Vagina (tissue), 2 donors: Measurements from ENCODE around the gene PCYT1B. TPM values are rescaled to one million over a fixed set of nuclear protein-coding genes. Genes with fewer than 3 reads are reported as not detected.
A peak's percentile ranks its signal among the peaks of the same experiment; 100 is the strongest.

ENCODE experiments used
- DNase-seq, 2 donors: peaks; one replicate each; pipeline ENCODE4 v3.0.0-alpha.2; 2017; ENCODE audit errors: extremely low spot score in 2 of 2
- H3K27ac ChIP-seq: fragments of 200-600 bp; sonication (generic); one replicate; pipeline ENCODE4 v1.5.1; 2019
- H3K27me3 ChIP-seq: fragments of 200-600 bp; sonication (generic); one replicate; pipeline ENCODE4 v1.5.1; 2019
- H3K36me3 ChIP-seq, 2 donors: fragments of 200-600 bp; sonication (generic); one replicate each; pipeline ENCODE4 v1.5.1; 2017 to 2019
- H3K4me1 ChIP-seq: fragments of 200-600 bp; sonication (generic); one replicate; pipeline ENCODE4 v1.5.1; 2019
- H3K4me3 ChIP-seq, 2 donors: fragments of 200-600 bp; sonication (generic); 1 replicate in 1 of 2; 2 replicates in 1 of 2; pipeline ENCODE4 v1.5.1; 2016 to 2019
- H3K9me3 ChIP-seq: fragments of 200-600 bp; sonication (generic); one replicate; pipeline ENCODE4 v1.5.1; 2019
- POLR2A ChIP-seq, 2 donors: fragments of 450-650 bp; IDR thresholded peaks; one replicate each; pipeline ENCODE4 v1.6.1; 2017; ENCODE audit warnings: antibody characterized with exemption in 2 of 2, mild to moderate bottlenecking in 2 of 2, moderate library complexity in 2 of 2
- POLR2AphosphoS5 ChIP-seq, 2 donors: sonication (generic); formaldehyde crosslinking; IDR thresholded peaks; one replicate each; pipeline ENCODE4 v1.9.0; 2017; ENCODE audit warnings: antibody characterized with exemption in 2 of 2, mild to moderate bottlenecking in 2 of 2, low read depth in 1 of 2; ENCODE audit not compliant: insufficient read depth in 1 of 2
- intact Hi-C: fragments of 100-400 bp; cut with DNase I; formaldehyde crosslinking; loops from one replicate; pipeline ENCODE4 v1.15.1; 2023
- total RNA-seq: library from RNA; depleted of rRNA; stranded (reverse); fragments of >200 nt; gene quantifications from one replicate; pipeline ENCODE4 v1.2.3, GENCODE V29; 2016
- TF ChIP-seq, protein P1 (sequence below), 3 experiments: fragments of 450-650 bp in 2 of 3; fragments of 200-600 bp in 1 of 3; sonication (generic) in 1 of 3; IDR thresholded peaks; one replicate each; pipeline ENCODE4 v1.5.1; 2017 to 2019; ENCODE audit warnings: antibody characterized with exemption in 3 of 3, mild to moderate bottlenecking in 2 of 3, moderate library complexity in 2 of 3

PCYT1B gene
- total RNA-seq, 1 donor from 2014 or later = not detected

DNA sequence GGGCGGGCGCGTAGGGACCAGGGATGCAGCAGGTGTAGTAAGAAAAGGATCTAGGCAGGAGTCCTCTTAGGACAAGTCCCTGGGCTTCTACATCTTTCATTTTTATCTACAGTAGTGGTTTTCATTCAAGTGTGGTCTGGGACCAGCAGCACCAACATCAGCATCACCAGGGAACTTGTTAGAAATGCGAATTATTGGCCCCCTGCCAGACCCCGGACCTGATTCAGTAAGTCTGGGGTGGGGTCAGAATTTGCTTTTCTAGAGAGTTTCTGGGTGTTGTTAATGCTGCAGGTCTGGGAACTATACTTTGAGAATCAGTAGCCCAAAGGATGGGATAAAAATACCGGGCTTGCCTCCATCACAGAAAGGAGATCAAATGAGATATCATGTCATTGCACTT is 1.3 kb upstream of the PCYT1B start:
- H3K36me3 ChIP-seq = no peaks in the 10 kb centered on the region
- no peak overlapping the region for H3K27ac ChIP-seq
- TF ChIP-seq, protein P1, sequence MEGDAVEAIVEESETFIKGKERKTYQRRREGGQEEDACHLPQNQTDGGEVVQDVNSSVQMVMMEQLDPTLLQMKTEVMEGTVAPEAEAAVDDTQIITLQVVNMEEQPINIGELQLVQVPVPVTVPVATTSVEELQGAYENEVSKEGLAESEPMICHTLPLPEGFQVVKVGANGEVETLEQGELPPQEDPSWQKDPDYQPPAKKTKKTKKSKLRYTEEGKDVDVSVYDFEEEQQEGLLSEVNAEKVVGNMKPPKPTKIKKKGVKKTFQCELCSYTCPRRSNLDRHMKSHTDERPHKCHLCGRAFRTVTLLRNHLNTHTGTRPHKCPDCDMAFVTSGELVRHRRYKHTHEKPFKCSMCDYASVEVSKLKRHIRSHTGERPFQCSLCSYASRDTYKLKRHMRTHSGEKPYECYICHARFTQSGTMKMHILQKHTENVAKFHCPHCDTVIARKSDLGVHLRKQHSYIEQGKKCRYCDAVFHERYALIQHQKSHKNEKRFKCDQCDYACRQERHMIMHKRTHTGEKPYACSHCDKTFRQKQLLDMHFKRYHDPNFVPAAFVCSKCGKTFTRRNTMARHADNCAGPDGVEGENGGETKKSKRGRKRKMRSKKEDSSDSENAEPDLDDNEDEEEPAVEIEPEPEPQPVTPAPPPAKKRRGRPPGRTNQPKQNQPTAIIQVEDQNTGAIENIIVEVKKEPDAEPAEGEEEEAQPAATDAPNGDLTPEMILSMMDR (IDR thresholded peaks at IDR 0.05) = no peak
- TF ChIP-seq POLR2A (IDR thresholded peaks at IDR 0.05) (no peak), POLR2AphosphoS5 (IDR thresholded peaks at IDR 0.05; ENCODE audit: insufficient read depth in 1 of 2, low read depth in 1 of 2) (no peak)
- H3K9me3 ChIP-seq = no peaks in the 10 kb centered on the region
- no peak for DNase-seq
- H3K27me3 ChIP-seq = no peaks in the 10 kb centered on the region
- intact Hi-C loops = no loop called here
- H3K4me3 ChIP-seq = no peak overlapping the region
- H3K4me1 ChIP-seq = no peaks in the 10 kb centered on the region

DNA sequence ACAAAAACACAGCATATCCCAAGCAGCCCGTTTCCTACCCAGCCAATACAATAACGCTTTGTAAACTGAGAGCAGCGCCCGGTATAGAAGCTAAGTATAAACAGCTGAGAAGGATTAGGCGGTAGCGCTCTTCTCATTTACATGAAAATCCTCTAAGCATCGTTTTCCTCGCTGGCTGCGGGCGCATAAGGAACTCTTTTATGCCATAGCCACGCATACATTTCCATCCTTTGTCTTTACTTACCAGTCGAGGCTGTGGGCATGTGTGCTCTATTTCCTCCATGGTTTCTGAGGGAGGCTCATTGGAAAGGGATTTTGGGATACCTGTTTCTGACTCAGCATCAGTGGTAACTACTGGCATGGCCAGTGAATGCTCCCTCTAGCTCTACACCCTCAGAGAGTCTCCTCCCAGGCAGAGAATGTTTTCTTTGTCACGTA is 383 bp downstream of the PCYT1B start:
- peak overlapping the region; percentile 26 to 28 for H3K4me3 ChIP-seq
- H3K4me1 ChIP-seq = no peaks in the 10 kb centered on the region
- DNase-seq = no peak
- no peaks in the 10 kb centered on the region for H3K9me3 ChIP-seq
- H3K36me3 ChIP-seq = no peaks in the 10 kb centered on the region
- intact Hi-C loops = no loop called here
- TF ChIP-seq POLR2AphosphoS5 (IDR thresholded peaks at IDR 0.05; ENCODE audit: insufficient read depth in 1 of 2, low read depth in 1 of 2) (no peak), POLR2A (IDR thresholded peaks at IDR 0.05) (no peak)
- TF ChIP-seq, protein P1 (IDR thresholded peaks at IDR 0.05) = no peak
- H3K27ac ChIP-seq = no peak overlapping the region
- no peaks in the 10 kb centered on the region for H3K27me3 ChIP-seq

DNA sequence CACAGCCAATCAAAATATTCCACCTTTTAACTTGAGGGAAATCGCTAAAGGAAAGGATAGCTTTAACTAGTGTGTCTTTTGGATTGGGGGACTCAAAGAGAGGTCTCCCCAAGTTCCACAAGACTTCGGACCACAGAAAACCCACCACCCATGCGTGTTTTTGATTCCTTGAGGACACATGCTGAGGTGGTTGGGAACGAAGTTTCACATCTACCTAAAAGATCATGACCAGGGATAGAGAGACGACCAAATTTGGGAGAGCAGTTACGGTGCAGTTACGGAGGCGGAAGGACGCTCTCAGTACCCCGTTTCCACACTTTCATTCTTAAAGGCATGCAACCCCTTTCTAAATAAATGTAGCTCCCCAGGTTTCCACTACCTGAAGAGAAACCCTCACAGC is 1.1 kb downstream of the PCYT1B start:
- DNase-seq = no peak
- Histone ChIP-seq H3K4me1 (no peaks in the 10 kb centered on the region), H3K27me3 (no peaks in the 10 kb centered on the region), H3K36me3 (no peaks in the 10 kb centered on the region), H3K27ac (no peak overlapping the region), H3K4me3 (peak overlapping the region in 1 of 2 donors; percentile 28), H3K9me3 (no peaks in the 10 kb centered on the region)
- intact Hi-C loops = no loop called here
- TF ChIP-seq POLR2A (IDR thresholded peaks at IDR 0.05) = no peak
- no peak for TF ChIP-seq POLR2AphosphoS5 (IDR thresholded peaks at IDR 0.05; ENCODE audit: insufficient read depth in 1 of 2, low read depth in 1 of 2)
- TF ChIP-seq, protein P1 (IDR thresholded peaks at IDR 0.05) = no peak

DNA sequence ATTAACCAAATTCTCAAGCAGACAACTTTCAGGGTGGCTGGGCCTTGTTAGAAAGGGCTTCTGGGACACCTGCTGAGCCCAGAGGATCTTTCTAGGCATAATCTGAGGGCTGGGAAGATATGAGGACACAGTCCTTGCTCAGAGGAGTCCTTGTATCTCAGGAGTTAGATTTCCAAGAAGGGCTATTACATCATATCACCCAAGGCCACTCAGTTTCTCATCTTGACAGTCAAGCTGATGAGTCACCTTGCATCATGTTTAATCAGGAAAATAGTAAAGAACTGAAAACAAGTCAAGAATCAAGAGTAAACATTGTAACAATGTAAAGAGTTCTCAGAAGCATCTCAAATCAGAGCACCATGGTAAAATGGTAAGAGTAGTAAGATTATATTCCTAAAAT is 4.0 kb downstream of the PCYT1B start:
- Histone ChIP-seq H3K4me3 (no peak overlapping the region), H3K4me1 (no peaks in the 10 kb centered on the region), H3K9me3 (no peaks in the 10 kb centered on the region), H3K27ac (no peak overlapping the region), H3K36me3 (no peaks in the 10 kb centered on the region), H3K27me3 (no peaks in the 10 kb centered on the region)
- TF ChIP-seq POLR2AphosphoS5 (IDR thresholded peaks at IDR 0.05; ENCODE audit: insufficient read depth in 1 of 2, low read depth in 1 of 2) (no peak), POLR2A (IDR thresholded peaks at IDR 0.05) (no peak)
- TF ChIP-seq, protein P1 (IDR thresholded peaks at IDR 0.05) = no peak
- intact Hi-C loops = no loop called here
- no peak for DNase-seq

DNA sequence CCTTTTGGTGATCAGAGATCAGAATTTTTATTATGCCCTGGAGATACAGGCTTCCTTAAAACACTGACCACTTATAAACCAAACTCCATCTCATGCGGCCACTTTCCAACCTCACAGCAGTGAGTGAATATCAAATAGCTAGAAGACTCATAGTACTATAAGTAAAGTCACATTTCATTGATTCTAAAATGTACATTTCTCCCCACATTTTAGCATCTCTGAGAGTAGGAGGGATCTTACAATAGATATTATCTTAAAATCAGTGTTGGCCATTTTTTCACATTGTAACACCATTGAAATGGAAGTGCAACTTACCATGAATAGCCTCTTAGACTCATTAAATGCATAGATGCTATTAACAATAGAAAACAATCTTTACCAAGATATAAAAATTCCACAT is 17.4 kb downstream of the PCYT1B start:
- Histone ChIP-seq H3K36me3 (no peaks in the 10 kb centered on the region), H3K27ac (no peak overlapping the region), H3K4me3 (no peak overlapping the region), H3K9me3 (no peaks in the 10 kb centered on the region), H3K27me3 (no peaks in the 10 kb centered on the region), H3K4me1 (no peaks in the 10 kb centered on the region)
- DNase-seq = no peak
- no peak for TF ChIP-seq POLR2A (IDR thresholded peaks at IDR 0.05)
- no peak for TF ChIP-seq POLR2AphosphoS5 (IDR thresholded peaks at IDR 0.05; ENCODE audit: insufficient read depth in 1 of 2, low read depth in 1 of 2)
- TF ChIP-seq, protein P1 (IDR thresholded peaks at IDR 0.05) = no peak
- intact Hi-C loops = no loop called here
